Ovary (tissue), 9 donors: Measurements from ENCODE around the gene GRK5. TPM values are rescaled to one million over a fixed set of nuclear protein-coding genes. Genes with fewer than 3 reads are reported as not detected.
"Not testable (repeated sequence)": the region's sequence is repeated elsewhere in the genome, so short reads cannot be mapped to it uniquely, and the experiment has no call there.

Experiments
- DNase-seq, 5 donors: peaks; one replicate each; pipeline ENCODE4 v3.0.0-alpha.2; 2019 to 2020
- H3K27ac ChIP-seq, 2 donors: fragments of 200-600 bp; one replicate each; pipeline versions ENCODE4 v1.5.1 to v1.8.0; 2019 to 2022
- H3K27me3 ChIP-seq: fragments of 200-600 bp; one replicate; pipeline ENCODE4 v1.8.0; 2022
- H3K36me3 ChIP-seq: fragments of 200-600 bp; sonication (generic); one replicate; pipeline ENCODE4 v1.5.1; 2019
- H3K4me1 ChIP-seq: one replicate; pipeline ENCODE4 v1.8.1; 2013; ENCODE audit warnings: mild to moderate bottlenecking, moderate library complexity; ENCODE audit not compliant: insufficient read depth
- H3K4me3 ChIP-seq: fragments of 200-600 bp; sonication (generic); one replicate; pipeline ENCODE4 v1.5.1; 2017
- H3K9me3 ChIP-seq, 2 donors: fragments of 200-600 bp in 1 of 2; sonication (generic) in 1 of 2; one replicate each; pipeline versions ENCODE4 v1.5.1 to v1.8.1; 2013 to 2019; ENCODE audit warnings: mild to moderate bottlenecking in 1 of 2, moderate library complexity in 1 of 2
- CTCF ChIP-seq, 3 donors: fragments of 450-650 bp in 2 of 3; fragments of 200-600 bp in 1 of 3; IDR thresholded peaks; one replicate each; pipeline versions ENCODE4 v1.5.1 to v1.8.0; 2016 to 2022; ENCODE audit warnings: antibody characterized with exemption in 3 of 3, mild to moderate bottlenecking in 1 of 3
- EP300 ChIP-seq: sonication (generic); formaldehyde crosslinking; IDR thresholded peaks from one replicate; pipeline ENCODE4 v1.6.1; 2017; ENCODE audit warnings: antibody characterized with exemption
- POLR2A ChIP-seq: fragments of 450-650 bp; IDR thresholded peaks from one replicate; pipeline ENCODE4 v1.6.1; 2017; ENCODE audit warnings: antibody characterized with exemption, mild to moderate bottlenecking, moderate library complexity
- WGBS, 3 donors: extraction: QIAGEN DNeasy Blood & Tissue Kit in 1 of 3; methylation state at CpG; one replicate each; pipeline versions ENCODE4 v1.1.5 to v1.1.7; 2013 to 2017; 5-methylcytosine and 5-hydroxymethylcytosine counted together
- intact Hi-C, 4 donors: fragments of 100-400 bp; cut with DNase I; formaldehyde crosslinking; loops; one replicate each; pipeline versions ENCODE4 v1.11.0 to v1.15.1; 2022 to 2023
- polyA plus RNA-seq, 2 donors: library from polyadenylated mRNA; stranded (reverse); fragments of 200-250 nt in 1 of 2; fragments of 350-450 nt in 1 of 2; fragmentation: Illumina TruSeq in 1 of 2; extraction: RNeasy Lipid Tissue Mini Kit (QIAGEN cat#74804) in 1 of 2; gene quantifications; one replicate each; pipeline ENCODE4 v1.2.3, GENCODE V29; 2013 to 2014
- total RNA-seq, 7 donors: library from RNA; depleted of rRNA in 2 of 7; stranded (reverse); fragments of >200 nt in 2 of 7; fragmentation: NEBNext Ultra II Directional in 3 of 7; extraction: Animal tissue kit (Norgen Biotek cat#: 25700) in 3 of 7; gene quantifications; one replicate each; pipeline versions ENCODE4 v1.1.0 to v1.2.4, GENCODE V29; 2016 to 2023
- donor health status: DM: no; HTN: no; CAD: no; lungs with moderate emphysema.
- donor health status: DM: no; HTN: no; CAD: no.
- donor health status: Bipolar disorder and iron deficiency.
- donor health status: DM: yes; HTN: yes; CAD: no.
- donor health status: DM: no; HTN: no; CAD: no.
- donor health status: DM: yes; HTN: yes; CAD: no.

Gene GRK5
- total and polyA plus RNA-seq, 9 donors = 10.0 to 115 (median 38.2) TPM

GRCh38 chr10:119174109-119174508 is 33.3 kb upstream of the GRK5 start:
- 62 to 80% (median 70%) methylated on average over 2 of the region's 2 CpGs for WGBS, 3 donors
- H3K9me3 ChIP-seq = no peaks in the 10 kb centered on the region
- TF ChIP-seq POLR2A = no peak
- no peak for TF ChIP-seq EP300
- no peak overlapping the region for H3K27ac ChIP-seq
- no peaks in the 10 kb centered on the region for H3K36me3 ChIP-seq
- intact Hi-C loops = no loop called here
- peaks cover 2% of the 10 kb centered on the region for H3K4me1 ChIP-seq
- H3K27me3 ChIP-seq = no peaks in the 10 kb centered on the region
- no peak overlapping the region for H3K4me3 ChIP-seq
- no peak for DNase-seq

GRCh38 chr10:119176166-119176565 is 31.2 kb upstream of the GRK5 start:
- Histone ChIP-seq H3K36me3 (no peaks in the 10 kb centered on the region), H3K4me3 (no peak overlapping the region), H3K27me3 (no peaks in the 10 kb centered on the region), H3K4me1 (peaks cover 2% of the 10 kb centered on the region), H3K27ac (no peak overlapping the region), H3K9me3 (no peaks in the 10 kb centered on the region)
- 90 to 95% (median 94%) methylated on average over 6 of the region's 6 CpGs for WGBS, 3 donors
- DNase-seq = no peak
- TF ChIP-seq CTCF (IDR thresholded peaks at IDR 0.05) = no peak
- no peak for TF ChIP-seq EP300
- TF ChIP-seq POLR2A = no peak
- intact Hi-C loops = no loop called here

- WGBS, 3 donors = 5 to 13% (median 8%) methylated on average over 21 of the region's 21 CpGs
- H3K27me3 ChIP-seq = no peaks in the 10 kb centered on the region
- peaks cover 2% of the 10 kb centered on the region for H3K4me1 ChIP-seq
- H3K4me3 ChIP-seq = peak overlapping the region; percentile 62
- no peak for TF ChIP-seq CTCF (IDR thresholded peaks at IDR 0.05)
- no peaks in the 10 kb centered on the region for H3K9me3 ChIP-seq
- intact Hi-C loops = no loop called here
- H3K36me3 ChIP-seq = no peaks in the 10 kb centered on the region
- H3K27ac ChIP-seq = peak overlapping the region in 1 of 2 donors; percentile 90
- DNase-seq = no peak
Observed at GRCh38 chr10:119177708-119178371, 29.5 kb upstream of the GRK5 start.

- H3K27ac ChIP-seq = peak within 1 kb of the TSS; percentile 89 to 90
- H3K4me1 ChIP-seq = peaks cover 2% of the 10 kb centered on the region
- no peaks in the 10 kb centered on the region for H3K9me3 ChIP-seq
- intact Hi-C loops = no loop called here
- H3K36me3 ChIP-seq = no peaks in the 10 kb centered on the region
- no peaks in the 10 kb centered on the region for H3K27me3 ChIP-seq
- peak within 1 kb of the TSS; percentile 62 for H3K4me3 ChIP-seq
- peak; percentile 90 to 95 (median 93) for DNase-seq
- 0 to 1% (median 1%) methylated on average over 29 to 45 of the region's 45 CpGs for WGBS, 3 donors
- TF ChIP-seq CTCF (IDR thresholded peaks at IDR 0.05) = peak in 1 of 3 donors; percentile 18
- TF ChIP-seq POLR2A = peak; percentile 72
- TF ChIP-seq EP300 = no peak
Observed at GRCh38 chr10:119178372-119179119, 28.8 kb upstream of the GRK5 start, which contains the start of gene PRDX3. PRDX3 (minus strand) TSS chr10:119178812; CDS start chr10:119178790, 22 bp downstream.

DNA sequence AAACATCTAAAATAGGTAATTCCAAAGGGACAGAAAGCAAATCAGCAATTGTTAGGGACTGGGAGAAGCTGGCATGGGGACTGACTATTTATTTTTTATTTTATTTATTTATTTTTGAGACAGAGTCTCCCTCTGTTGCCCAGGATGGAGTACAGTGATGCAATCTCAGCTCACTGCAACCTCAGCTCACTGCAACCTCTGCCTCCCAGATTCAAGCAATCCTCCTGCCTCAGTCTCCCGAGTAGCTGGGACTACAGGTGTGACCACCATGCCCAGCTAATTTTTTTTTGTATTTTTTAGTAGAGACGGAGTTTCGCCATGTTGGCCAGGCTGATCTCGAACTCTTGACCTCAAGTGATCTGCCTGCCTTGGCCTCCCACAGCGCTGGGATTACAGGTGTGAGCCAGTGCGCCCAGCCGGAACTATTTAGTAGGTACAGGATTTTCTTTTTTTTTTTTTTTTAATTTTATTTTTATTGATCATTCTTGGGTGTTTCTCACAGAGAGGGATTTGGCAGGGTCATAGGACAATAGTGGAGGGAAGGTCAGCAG is 26.4 kb upstream of the GRK5 start:
- intact Hi-C loops, H3K27me3 ChIP-seq, H3K27ac ChIP-seq, H3K36me3 ChIP-seq, DNase-seq, H3K4me1 ChIP-seq, H3K4me3 ChIP-seq, H3K9me3 ChIP-seq: not testable (repeated sequence)
- WGBS, 3 donors = 95 to 98% (median 95%) methylated on average over 7 of the region's 7 CpGs
